ENCODE results near the gene USP31.
"Not testable (repeated sequence)": the region's sequence is repeated elsewhere in the genome, so short reads cannot be mapped to it uniquely, and the experiment has no call there.

The USP31 gene

GRCh38 chr16:23104032-23104955 is 45.0 kb downstream of the USP31 start:
- in situ Hi-C loops (cut with HindIII; ENCODE audit: low sequenced_read_pairs): no loop called here

GRCh38 chr16:23103603-23104002 is 45.6 kb downstream of the USP31 start:
- in situ Hi-C loops (cut with HindIII; ENCODE audit: low sequenced_read_pairs): no loop called here

- in situ Hi-C loops (cut with HindIII; ENCODE audit: low sequenced_read_pairs): no loop called here
Observed at GRCh38 chr16:23101012-23101550, 48.2 kb downstream of the USP31 start.

- in situ Hi-C loops (cut with HindIII; ENCODE audit: low sequenced_read_pairs): not testable (repeated sequence)
Observed at GRCh38 chr16:23096450-23096849, 52.8 kb downstream of the USP31 start.

GRCh38 chr16:23094136-23094535 is 55.1 kb downstream of the USP31 start:
- in situ Hi-C loops (cut with HindIII; ENCODE audit: low sequenced_read_pairs): not testable (repeated sequence)

GRCh38 chr16:23092801-23093117 is 56.5 kb downstream of the USP31 start:
- in situ Hi-C loops (cut with HindIII; ENCODE audit: low sequenced_read_pairs): no loop called here

- in situ Hi-C loops (cut with HindIII; ENCODE audit: low sequenced_read_pairs): no loop called here
Observed at GRCh38 chr16:23092072-23092800, 57.0 kb downstream of the USP31 start.

- in situ Hi-C loops (cut with HindIII; ENCODE audit: low sequenced_read_pairs): no loop called here
Observed at GRCh38 chr16:23089111-23089510, 60.1 kb downstream of the USP31 start.

GRCh38 chr16:23088018-23088417 is 61.2 kb downstream of the USP31 start:
- in situ Hi-C loops (cut with HindIII; ENCODE audit: low sequenced_read_pairs): no loop called here

- in situ Hi-C loops (cut with HindIII; ENCODE audit: low sequenced_read_pairs): no loop called here
Observed at GRCh38 chr16:23085949-23086348, 63.3 kb downstream of the USP31 start.

GRCh38 chr16:23082161-23082788 is 67.0 kb downstream of the USP31 start:
- in situ Hi-C loops (cut with HindIII; ENCODE audit: low sequenced_read_pairs): no loop called here

GRCh38 chr16:23081675-23082119 is 67.6 kb downstream of the USP31 start:
- in situ Hi-C loops (cut with HindIII; ENCODE audit: low sequenced_read_pairs): no loop called here

GRCh38 chr16:23080747-23081146 is 68.5 kb downstream of the USP31 start:
- in situ Hi-C loops (cut with HindIII; ENCODE audit: low sequenced_read_pairs): no loop called here

- in situ Hi-C loops (cut with HindIII; ENCODE audit: low sequenced_read_pairs): no loop called here
Observed at GRCh38 chr16:23080329-23080728, 68.9 kb downstream of the USP31 start.

GRCh38 chr16:23079675-23080301 is 69.5 kb downstream of the USP31 start:
- in situ Hi-C loops (cut with HindIII; ENCODE audit: low sequenced_read_pairs): no loop called here

- in situ Hi-C loops (cut with HindIII; ENCODE audit: low sequenced_read_pairs): loop anchor here (25.0 kb wide), 1 partner anchor 88 kb away; no protein-coding TSS in a partner anchor
Observed at GRCh38 chr16:23074423-23074822, 74.8 kb downstream of the USP31 start.

GRCh38 chr16:23072769-23073549 is 76.3 kb downstream of the USP31 start:
- in situ Hi-C loops (cut with HindIII; ENCODE audit: low sequenced_read_pairs): loop anchor here (25.0 kb wide), 1 partner anchor 89 kb away; no protein-coding TSS in a partner anchor

GRCh38 chr16:23072084-23072599 is 77.1 kb downstream of the USP31 start:
- in situ Hi-C loops (cut with HindIII; ENCODE audit: low sequenced_read_pairs): loop anchor here (25.0 kb wide), 1 partner anchor 90 kb away; no protein-coding TSS in a partner anchor

Data from endothelial cell of hepatic sinusoid (primary cell).